IPS-11a (cell line): ENCODE measurements around the gene CD81.

ENCODE experiments used
- H3K4me3 ChIP-seq: one replicate; pipeline ENCODE4 v1.5.1; 2013; ENCODE audit warnings: low read depth, low read length, control low read depth

Gene CD81

GRCh38 chr11:2374456-2375201 lies 2.5 kb upstream of the CD81 start:
- H3K4me3 ChIP-seq: no peak overlapping the region

GRCh38 chr11:2375341-2375853 lies 1.7 kb upstream of the CD81 start:
- no peak overlapping the region for H3K4me3 ChIP-seq

DNA sequence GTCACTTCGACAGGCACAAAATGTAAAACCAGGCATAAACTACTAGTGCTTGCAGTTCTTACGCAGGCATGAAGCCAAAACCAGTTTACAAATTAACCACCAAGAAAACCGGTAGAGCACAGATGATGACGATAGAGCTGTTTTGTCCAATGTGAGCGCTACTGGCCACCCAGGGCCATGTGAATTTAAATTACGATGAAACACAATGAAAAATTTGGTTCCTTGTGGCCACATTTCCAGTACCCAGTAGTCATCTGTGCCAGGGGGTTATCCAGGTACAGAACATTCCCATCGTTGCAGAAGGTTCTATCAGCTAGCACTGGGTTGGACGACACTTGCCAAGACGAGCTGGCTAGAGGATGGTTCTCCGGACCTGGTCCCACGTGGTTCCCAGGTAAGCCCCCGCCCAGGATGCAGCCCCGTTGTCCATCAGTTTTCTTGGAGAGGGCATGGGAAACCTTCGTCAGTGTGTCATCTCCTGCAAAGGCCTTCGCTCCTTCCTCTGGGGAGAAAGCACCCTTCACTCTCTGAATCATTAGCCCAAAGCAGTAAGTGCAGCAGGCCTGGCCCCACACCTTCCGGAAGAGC lies 1.1 kb upstream of the CD81 start:
- H3K4me3 ChIP-seq: no peak overlapping the region

GRCh38 chr11:2377511-2378443 lies 667 bp downstream of the CD81 start:
- H3K4me3 ChIP-seq: peak overlapping the region; percentile 87

DNA sequence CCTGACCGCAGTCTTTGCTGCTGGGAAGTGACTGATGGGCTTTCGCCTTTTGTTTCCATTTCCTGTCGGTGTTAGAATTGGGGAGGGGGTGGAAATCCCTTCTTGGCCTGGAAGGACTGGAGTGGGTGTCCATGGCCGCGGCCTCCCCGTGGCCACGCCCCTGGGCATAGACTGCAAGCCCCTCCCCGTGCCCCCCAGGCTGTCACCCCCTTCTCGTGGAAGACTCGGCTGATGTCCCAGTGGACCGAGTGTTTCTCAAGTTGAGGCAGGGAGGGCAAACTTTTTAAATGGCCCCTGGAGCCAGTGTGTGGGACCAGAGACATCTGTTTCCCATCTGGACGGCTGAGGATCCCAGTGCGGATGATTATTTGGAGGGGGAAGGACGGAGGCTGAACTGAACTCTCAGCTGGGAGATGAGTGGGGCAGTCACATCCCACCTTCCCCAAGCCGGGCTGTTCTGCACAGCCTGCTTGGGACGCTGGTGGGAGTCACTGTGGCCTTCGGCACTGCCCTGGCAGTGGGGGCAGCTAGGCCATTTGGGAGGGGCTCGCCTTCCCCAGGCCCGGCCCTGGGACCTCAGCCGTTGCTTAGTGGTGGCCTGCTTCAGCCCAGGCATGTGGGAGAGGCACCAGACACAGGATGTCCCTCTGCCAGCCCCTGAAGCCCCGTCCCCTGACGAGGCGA lies 1.6 kb downstream of the CD81 start:
- peak overlapping the region; percentile 87 for H3K4me3 ChIP-seq

GRCh38 chr11:2379466-2380174 lies 2.5 kb downstream of the CD81 start:
- peak overlapping the region; percentile 4 for H3K4me3 ChIP-seq

GRCh38 chr11:2380396-2380795 lies 3.3 kb downstream of the CD81 start:
- H3K4me3 ChIP-seq: no peak overlapping the region

DNA sequence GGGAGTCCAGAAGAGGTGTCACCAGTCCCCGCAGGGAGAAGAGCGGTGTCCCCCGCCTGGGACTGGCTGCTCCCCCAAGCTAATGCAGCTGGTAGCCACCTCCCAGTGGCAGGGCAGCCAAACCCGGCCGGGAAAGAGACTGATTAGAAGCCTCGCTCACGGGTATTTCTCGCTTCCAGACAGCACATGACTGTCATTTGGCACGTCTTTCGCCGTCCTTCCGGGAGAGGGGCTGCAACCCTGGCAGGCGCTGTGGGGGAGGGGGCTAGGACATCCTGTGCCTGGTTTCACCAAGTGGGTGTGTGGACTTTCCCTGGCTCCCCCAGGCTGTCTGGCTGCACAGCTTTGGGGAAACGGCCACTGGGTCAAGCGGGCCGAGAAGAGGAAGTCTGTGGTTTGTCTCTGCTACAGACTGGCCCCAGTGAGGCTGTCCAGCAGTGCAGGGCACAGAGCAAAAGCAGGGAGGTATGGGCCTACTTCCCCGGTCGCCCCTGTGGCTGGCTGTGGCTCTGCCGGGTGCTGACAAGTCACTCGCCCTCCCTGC lies 3.8 kb downstream of the CD81 start:
- H3K4me3 ChIP-seq: no peak overlapping the region

- H3K4me3 ChIP-seq: no peak overlapping the region
These were observed 4.5 kb downstream of the CD81 start for GRCh38 chr11:2381494-2382128.

- no peak overlapping the region for H3K4me3 ChIP-seq
These were observed 5.0 kb downstream of the CD81 start for GRCh38 chr11:2382129-2382517.

DNA sequence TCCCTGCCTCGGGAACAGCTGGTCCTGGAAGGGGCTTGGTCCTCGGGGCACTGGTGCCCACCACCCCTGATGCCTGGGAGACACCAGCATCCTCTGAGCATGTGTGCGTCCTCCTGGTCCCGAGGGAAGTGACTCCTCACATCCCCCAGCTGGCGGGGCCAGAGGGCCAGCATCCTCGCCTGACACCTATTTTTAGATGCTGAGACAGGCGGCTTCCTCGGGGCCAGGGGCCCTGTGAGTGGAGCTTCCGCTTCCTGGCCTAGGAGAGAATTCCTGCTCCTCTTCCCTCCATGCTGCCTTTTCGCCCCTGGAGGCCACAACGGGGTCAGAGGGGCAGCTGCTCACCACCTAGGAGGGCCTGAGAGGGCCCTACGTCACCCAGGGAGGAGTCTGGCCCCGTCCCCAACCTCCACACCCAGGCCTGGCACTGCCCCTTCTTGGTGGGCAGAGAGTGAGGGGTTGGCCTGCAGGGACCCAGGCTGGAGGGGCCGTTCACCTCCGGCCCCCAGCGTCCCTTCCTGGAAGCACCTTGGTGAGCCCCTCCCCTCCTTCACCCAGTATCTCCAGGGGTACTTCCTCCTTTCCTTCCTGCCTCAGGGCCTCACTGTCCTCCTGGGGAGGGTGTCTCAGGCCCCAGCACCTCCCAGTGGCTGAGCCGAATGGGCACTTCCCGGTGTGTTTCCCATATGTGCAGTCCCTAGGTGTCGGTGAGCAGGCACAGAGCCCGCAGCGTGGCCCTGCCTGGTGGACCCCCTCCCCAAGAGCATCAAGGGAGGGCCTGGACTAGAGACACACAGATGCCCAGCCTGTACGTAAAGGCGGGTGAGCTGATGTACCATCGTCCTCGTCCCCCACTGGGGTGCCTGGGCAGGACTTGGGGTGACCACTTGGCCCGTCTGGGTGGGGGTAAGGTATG lies 6.1 kb downstream of the CD81 start:
- no peak overlapping the region for H3K4me3 ChIP-seq

GRCh38 chr11:2383852-2384804 lies 7.0 kb downstream of the CD81 start:
- H3K4me3 ChIP-seq: no peak overlapping the region

GRCh38 chr11:2385156-2386151 lies 8.3 kb downstream of the CD81 start:
- no peak overlapping the region for H3K4me3 ChIP-seq

DNA sequence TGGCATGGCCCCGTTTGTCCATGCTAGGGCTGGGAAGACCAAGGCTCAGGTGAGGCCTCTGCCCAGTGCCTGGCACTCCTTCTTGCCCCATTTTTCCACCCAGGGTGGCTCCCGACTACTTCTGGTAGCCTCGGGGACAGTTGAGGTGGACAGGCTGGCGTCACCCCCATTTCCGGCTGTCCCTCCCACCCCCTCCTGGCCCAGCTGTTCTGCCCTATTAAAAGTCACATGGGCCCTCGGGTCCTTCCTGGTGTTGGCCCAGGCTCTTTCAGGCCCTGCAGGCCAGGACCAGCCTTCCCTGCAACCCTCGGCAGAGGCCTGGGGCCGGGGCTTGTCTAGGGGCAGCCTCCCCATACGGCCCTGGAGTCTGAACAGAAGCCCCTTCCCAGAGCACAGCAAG lies 9.5 kb downstream of the CD81 start:
- no peak overlapping the region for H3K4me3 ChIP-seq

- H3K4me3 ChIP-seq: no peak overlapping the region
These were observed 10.3 kb downstream of the CD81 start for GRCh38 chr11:2387266-2387987.
